Measurements from ENCODE around the gene PSEN1. TPM values are rescaled to one million over a fixed set of nuclear protein-coding genes. Genes with fewer than 3 reads are reported as not detected.

Gene PSEN1
- total RNA-seq, 4 donors from 2014 or later, result 53.4 to 56.9 (median 55.7) TPM

DNA sequence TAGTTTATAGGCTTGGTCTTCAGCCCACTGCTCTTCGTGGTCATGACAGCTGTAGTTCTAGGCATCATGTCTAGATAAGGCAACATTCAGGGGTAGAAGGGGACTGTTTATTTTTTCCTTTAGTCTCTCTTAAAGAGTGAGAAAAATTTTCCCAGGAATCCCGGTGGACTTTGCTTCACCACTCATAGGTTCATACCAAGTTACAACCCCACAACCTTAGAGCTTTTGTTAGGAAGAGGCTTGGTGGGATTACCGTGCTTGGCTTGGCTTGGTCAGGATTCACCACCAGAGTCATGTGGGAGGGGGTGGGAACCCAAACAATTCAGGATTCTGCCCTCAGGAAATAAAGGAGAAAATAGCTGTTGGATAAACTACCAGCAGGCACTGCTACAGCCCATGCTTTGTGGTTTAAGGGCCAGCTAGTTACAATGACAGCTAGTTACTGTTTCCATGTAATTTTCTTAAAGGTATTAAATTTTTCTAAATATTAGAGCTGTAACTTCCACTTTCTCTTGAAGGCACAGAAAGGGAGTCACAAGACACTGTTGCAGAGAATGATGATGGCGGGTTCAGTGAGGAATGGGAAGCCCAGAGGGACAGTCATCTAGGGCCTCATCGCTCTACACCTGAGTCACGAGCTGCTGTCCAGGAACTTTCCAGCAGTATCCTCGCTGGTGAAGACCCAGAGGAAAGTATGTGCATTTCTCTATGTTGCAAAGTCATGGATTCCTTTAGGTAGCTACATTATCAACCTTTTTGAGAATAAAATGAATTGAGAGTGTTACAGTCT, 75.1 kb downstream of the PSEN1 start:
- DNase-seq (ENCODE audit: low spot score) (no peak), ATAC-seq (ENCODE audit: low FRiP score) (no peak)
- TF ChIP-seq, protein P1, sequence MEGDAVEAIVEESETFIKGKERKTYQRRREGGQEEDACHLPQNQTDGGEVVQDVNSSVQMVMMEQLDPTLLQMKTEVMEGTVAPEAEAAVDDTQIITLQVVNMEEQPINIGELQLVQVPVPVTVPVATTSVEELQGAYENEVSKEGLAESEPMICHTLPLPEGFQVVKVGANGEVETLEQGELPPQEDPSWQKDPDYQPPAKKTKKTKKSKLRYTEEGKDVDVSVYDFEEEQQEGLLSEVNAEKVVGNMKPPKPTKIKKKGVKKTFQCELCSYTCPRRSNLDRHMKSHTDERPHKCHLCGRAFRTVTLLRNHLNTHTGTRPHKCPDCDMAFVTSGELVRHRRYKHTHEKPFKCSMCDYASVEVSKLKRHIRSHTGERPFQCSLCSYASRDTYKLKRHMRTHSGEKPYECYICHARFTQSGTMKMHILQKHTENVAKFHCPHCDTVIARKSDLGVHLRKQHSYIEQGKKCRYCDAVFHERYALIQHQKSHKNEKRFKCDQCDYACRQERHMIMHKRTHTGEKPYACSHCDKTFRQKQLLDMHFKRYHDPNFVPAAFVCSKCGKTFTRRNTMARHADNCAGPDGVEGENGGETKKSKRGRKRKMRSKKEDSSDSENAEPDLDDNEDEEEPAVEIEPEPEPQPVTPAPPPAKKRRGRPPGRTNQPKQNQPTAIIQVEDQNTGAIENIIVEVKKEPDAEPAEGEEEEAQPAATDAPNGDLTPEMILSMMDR (IDR thresholded peaks at IDR 0.05), result no peak

DNA sequence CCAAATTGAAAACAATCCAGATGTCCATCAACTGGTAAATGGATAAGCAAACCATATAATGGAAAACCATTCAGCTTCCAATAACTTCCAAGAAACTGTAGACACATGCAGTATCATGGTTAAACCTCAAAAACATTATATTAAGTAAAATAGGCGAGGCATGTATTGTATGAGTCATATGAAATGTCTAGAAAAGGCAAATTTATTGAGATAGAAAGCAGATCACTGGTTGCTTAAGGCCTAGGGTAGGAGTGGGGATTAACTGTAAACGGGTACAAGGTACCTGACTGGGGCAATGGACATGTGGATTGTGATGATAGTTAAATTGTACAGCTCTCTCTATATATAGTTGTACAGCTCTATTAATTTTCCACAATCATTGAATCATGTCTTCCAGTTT, 79.7 kb downstream of the PSEN1 start:
- no peak for DNase-seq (ENCODE audit: low spot score)
- TF ChIP-seq, protein P1 (IDR thresholded peaks at IDR 0.05), result no peak
- peak; percentile 25 for ATAC-seq (ENCODE audit: low FRiP score)

DNA sequence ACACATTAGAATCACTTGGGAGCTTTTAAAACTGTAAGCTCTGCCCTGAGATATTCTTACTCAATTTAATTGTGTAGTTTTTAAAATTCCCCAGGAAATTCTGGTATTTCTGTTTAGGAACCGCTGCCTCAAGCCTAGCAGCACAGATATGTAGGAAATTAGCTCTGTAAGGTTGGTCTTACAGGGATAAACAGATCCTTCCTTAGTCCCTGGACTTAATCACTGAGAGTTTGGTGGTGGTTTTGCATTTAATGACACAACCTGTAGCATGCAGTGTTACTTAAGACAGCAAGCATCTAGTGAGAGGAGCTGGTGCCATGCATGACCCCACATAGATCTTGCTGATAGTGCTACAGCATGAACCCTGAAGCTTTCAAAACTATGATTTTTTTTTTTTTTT, 81.1 kb downstream of the PSEN1 start:
- DNase-seq (ENCODE audit: low spot score), result no peak
- TF ChIP-seq, protein P1 (IDR thresholded peaks at IDR 0.05), result no peak
- ATAC-seq (ENCODE audit: low FRiP score), result no peak

DNA sequence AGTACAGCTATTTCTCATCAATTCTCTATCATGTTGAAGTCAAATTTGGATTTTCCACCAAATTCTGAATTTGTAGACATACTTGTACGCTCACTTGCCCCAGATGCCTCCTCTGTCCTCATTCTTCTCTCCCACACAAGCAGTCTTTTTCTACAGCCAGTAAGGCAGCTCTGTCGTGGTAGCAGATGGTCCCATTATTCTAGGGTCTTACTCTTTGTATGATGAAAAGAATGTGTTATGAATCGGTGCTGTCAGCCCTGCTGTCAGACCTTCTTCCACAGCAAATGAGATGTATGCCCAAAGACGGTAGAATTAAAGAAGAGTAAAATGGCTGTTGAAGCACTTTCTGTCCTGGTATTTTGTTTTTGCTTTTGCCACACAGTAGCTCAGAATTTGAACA, 83.8 kb downstream of the PSEN1 start:
- TF ChIP-seq, protein P1 (IDR thresholded peaks at IDR 0.05), result no peak
- DNase-seq (ENCODE audit: low spot score) (no peak), ATAC-seq (ENCODE audit: low FRiP score) (no peak)

DNA sequence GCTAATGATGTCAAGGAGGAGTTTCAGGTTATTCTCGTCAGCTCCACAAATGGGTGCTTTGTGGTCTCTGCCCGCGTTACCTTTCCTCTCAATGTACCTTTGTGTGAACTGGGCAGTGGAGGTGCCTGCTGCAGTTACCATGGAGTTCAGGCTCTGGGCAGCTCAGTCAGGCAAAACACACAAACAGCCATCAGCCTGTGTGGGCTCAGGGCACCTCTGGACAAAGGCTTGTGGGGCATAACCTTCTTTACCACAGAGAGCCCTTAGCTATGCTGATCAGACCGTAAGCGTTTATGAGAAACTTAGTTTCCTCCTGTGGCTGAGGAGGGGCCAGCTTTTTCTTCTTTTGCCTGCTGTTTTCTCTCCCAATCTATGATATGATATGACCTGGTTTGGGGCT, 84.3 kb downstream of the PSEN1 start:
- DNase-seq (ENCODE audit: low spot score), result no peak
- no peak for ATAC-seq (ENCODE audit: low FRiP score)
- TF ChIP-seq, protein P1 (IDR thresholded peaks at IDR 0.05), result no peak

- TF ChIP-seq, protein P1 (IDR thresholded peaks at IDR 0.05), result no peak
These were observed 85.6 kb downstream of the PSEN1 start for GRCh38 chr14:73221945-73222344.

GRCh38 chr14:73223049-73223448, 86.7 kb downstream of the PSEN1 start:
- TF ChIP-seq, protein P1 (IDR thresholded peaks at IDR 0.05), result no peak
- DNase-seq (ENCODE audit: low spot score), result no peak
- no peak for ATAC-seq (ENCODE audit: low FRiP score)

More at GRCh38 chr14:73221945-73222344, 85.6 kb downstream of the PSEN1 start:
- no peak for ATAC-seq (ENCODE audit: low FRiP score)
- DNase-seq (ENCODE audit: low spot score), result no peak
